Ascending aorta (tissue), 2 donors: ENCODE data around the gene SORBS2. TPM values are rescaled to one million over a fixed set of nuclear protein-coding genes. Genes with fewer than 3 reads are reported as not detected.

Experiments
- DNase-seq, 2 donors: peaks; one replicate each; pipeline ENCODE4 v3.0.0-alpha.2; 2019; ENCODE audit warnings: low spot score in 2 of 2
- H3K27ac ChIP-seq, 2 donors: fragments of 200-600 bp; sonication (generic); one replicate each; pipeline ENCODE4 v1.5.1; 2016 to 2017; ENCODE audit warnings: mild to moderate bottlenecking in 1 of 2
- H3K27me3 ChIP-seq: fragments of 200-600 bp; sonication (generic); one replicate; pipeline ENCODE4 v1.5.1; 2017
- H3K36me3 ChIP-seq, 2 donors: fragments of 200-600 bp; sonication (generic); one replicate each; pipeline ENCODE4 v1.5.1; 2016
- H3K4me1 ChIP-seq, 2 donors: fragments of 200-600 bp; sonication (generic); one replicate each; pipeline ENCODE4 v1.5.1; 2016 to 2017; ENCODE audit warnings: mild to moderate bottlenecking in 1 of 2
- H3K4me3 ChIP-seq, 2 donors: fragments of 200-600 bp; sonication (generic); one replicate each; pipeline ENCODE4 v1.5.1; 2016 to 2017; ENCODE audit warnings: mild to moderate bottlenecking in 1 of 2
- H3K9me3 ChIP-seq, 2 donors: fragments of 200-600 bp; sonication (generic); one replicate each; pipeline ENCODE4 v1.5.1; 2016
- CTCF ChIP-seq, 3 experiments: fragments of 200-600 bp in 2 of 3; fragments of 450-650 bp in 1 of 3; sonication (generic) in 2 of 3; IDR thresholded peaks; one replicate each; pipeline ENCODE4 v1.5.1; 2016 to 2019; ENCODE audit warnings: antibody characterized with exemption in 3 of 3, mild to moderate bottlenecking in 1 of 3, moderate library complexity in 1 of 3
- intact Hi-C: fragments of 100-400 bp; cut with DNase I; formaldehyde crosslinking; loops from one replicate; pipeline ENCODE4 v1.15.1; 2023
- total RNA-seq: library from RNA; depleted of rRNA; stranded (reverse); fragments of >200 nt; gene quantifications from one replicate; pipeline ENCODE4 v1.1.0, GENCODE V29; 2016

Gene SORBS2
- total RNA-seq, 1 donor from 2014 or later, result 246 TPM

GRCh38 chr4:185550933-185551332 lies 261.1 kb downstream of the SORBS2 start:
- Histone ChIP-seq H3K4me3 (no peak overlapping the region), H3K4me1 (peaks cover 2 to 15% of the 10 kb centered on the region in 2 donors), H3K36me3 (no peaks in the 10 kb centered on the region), H3K27ac (no peak overlapping the region), H3K27me3 (no peaks in the 10 kb centered on the region), H3K9me3 (no peaks in the 10 kb centered on the region)
- intact Hi-C loops, result no loop called here
- DNase-seq, result no peak
- TF ChIP-seq CTCF (IDR thresholded peaks at IDR 0.05), result no peak

DNA sequence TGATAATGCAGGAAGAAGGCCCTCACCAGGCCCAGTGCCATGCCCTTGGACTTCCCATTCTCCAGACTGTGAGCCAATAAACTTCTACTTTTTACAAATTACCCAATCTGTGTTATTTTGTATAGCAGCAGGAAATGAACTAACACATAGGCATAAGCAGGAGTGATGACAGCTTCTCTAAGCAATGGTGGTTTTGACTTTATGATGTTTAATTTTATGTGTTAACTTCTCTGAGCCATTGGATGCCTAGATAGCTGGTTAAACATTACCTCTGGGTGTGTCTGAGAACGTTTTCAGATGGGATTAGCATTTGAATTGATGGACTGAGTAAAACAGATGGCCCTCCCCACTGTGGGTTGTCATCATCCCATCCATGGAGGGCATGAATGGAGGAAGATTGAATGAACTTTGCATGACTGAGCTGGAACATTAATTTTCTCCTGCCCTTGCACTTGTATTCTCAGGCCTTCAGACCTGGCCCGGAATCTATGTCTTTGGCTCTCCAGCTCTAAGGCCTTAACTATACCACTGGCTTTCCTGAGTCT lies 262.8 kb downstream of the SORBS2 start:
- TF ChIP-seq CTCF (IDR thresholded peaks at IDR 0.05), result no peak
- Histone ChIP-seq H3K4me3 (no peak overlapping the region), H3K27me3 (no peaks in the 10 kb centered on the region), H3K36me3 (no peaks in the 10 kb centered on the region), H3K9me3 (no peaks in the 10 kb centered on the region), H3K27ac (no peak overlapping the region), H3K4me1 (peaks cover 0 to 8% of the 10 kb centered on the region in 2 donors)
- intact Hi-C loops, result no loop called here
- DNase-seq, result no peak

DNA sequence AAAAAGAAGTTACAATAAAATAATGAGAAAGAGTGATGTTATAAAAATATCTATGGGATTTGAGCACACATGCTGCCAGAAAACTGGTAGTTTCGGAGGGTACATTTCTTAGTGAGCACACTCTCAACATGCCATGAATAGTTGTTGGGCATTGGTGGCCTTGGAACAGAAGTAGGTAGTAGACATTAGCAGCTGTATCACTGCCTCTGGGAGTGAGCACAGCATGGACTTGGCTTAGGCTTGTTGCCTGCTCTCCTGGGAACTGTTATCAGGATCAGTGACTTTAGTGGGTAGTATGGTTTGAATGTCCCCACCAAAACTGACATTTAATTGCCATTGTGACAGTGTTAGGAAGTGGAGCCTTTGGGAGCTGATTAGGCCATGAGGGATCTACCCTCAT lies 263.4 kb downstream of the SORBS2 start:
- H3K27me3 ChIP-seq, result no peaks in the 10 kb centered on the region
- no peak for DNase-seq
- no peak for TF ChIP-seq CTCF (IDR thresholded peaks at IDR 0.05)
- no peaks in the 10 kb centered on the region for H3K36me3 ChIP-seq
- no peak overlapping the region for H3K4me3 ChIP-seq
- intact Hi-C loops, result no loop called here
- H3K4me1 ChIP-seq, result peaks cover 0 to 4% of the 10 kb centered on the region in 2 donors
- no peaks in the 10 kb centered on the region for H3K9me3 ChIP-seq
- peak overlapping the region in 1 of 2 donors; percentile 15 for H3K27ac ChIP-seq

GRCh38 chr4:185546335-185546734 lies 265.7 kb downstream of the SORBS2 start:
- Histone ChIP-seq H3K27me3 (no peaks in the 10 kb centered on the region), H3K27ac (no peak overlapping the region), H3K36me3 (no peaks in the 10 kb centered on the region), H3K9me3 (no peaks in the 10 kb centered on the region), H3K4me1 (peaks cover 0 to 11% of the 10 kb centered on the region in 2 donors), H3K4me3 (no peak overlapping the region)
- intact Hi-C loops, result no loop called here
- no peak for TF ChIP-seq CTCF (IDR thresholded peaks at IDR 0.05)
- no peak for DNase-seq

- intact Hi-C loops, result loop anchor here (1.0 kb wide), 1 partner anchor 22 kb away; no protein-coding TSS in a partner anchor
- no peak overlapping the region for H3K4me3 ChIP-seq
- H3K27ac ChIP-seq, result peak overlapping the region; percentile 72 to 74
- no peaks in the 10 kb centered on the region for H3K36me3 ChIP-seq
- DNase-seq, result peak in 1 of 2 donors; percentile 82
- H3K9me3 ChIP-seq, result no peaks in the 10 kb centered on the region
- H3K27me3 ChIP-seq, result no peaks in the 10 kb centered on the region
- no peak for TF ChIP-seq CTCF (IDR thresholded peaks at IDR 0.05)
- H3K4me1 ChIP-seq, result peaks cover 5 to 18% of the 10 kb centered on the region in 2 donors
Measured at GRCh38 chr4:185542626-185543315, 269.2 kb downstream of the SORBS2 start.
